C4-2B (cell line): ENCODE results near the gene CCDC91.

Experiments used
- ZFX ChIP-seq: fragments of 450-650 bp; IDR thresholded peaks from 2 replicates; pipeline ENCODE4 v1.6.1; 2017
- TF ChIP-seq, protein P1 (sequence below): fragments of 450-650 bp; conservative IDR thresholded peaks from 2 replicates; pipeline ENCODE4 v1.5.1; 2017; ENCODE audit warnings: mild to moderate bottlenecking

DNA sequence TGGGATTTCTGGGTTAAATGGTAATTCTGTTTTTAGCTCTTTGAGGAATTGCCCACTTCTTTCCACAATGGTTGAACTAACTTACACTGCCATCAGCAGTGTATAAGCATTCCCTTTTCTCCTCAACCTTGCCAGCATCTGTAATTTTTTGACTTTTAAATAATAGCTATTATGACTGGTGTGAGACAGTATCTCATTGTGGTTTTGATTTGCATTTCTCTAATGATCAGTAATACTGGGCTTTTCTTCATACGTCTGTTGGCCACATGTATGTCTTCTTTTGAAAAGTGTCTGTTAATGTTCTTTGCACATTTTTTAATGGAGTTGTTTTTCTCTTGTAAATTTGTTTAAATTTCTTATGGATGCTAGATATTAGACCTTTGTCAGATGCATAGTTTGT lies 323.7 kb downstream of the CCDC91 start:
- TF ChIP-seq, protein P1, sequence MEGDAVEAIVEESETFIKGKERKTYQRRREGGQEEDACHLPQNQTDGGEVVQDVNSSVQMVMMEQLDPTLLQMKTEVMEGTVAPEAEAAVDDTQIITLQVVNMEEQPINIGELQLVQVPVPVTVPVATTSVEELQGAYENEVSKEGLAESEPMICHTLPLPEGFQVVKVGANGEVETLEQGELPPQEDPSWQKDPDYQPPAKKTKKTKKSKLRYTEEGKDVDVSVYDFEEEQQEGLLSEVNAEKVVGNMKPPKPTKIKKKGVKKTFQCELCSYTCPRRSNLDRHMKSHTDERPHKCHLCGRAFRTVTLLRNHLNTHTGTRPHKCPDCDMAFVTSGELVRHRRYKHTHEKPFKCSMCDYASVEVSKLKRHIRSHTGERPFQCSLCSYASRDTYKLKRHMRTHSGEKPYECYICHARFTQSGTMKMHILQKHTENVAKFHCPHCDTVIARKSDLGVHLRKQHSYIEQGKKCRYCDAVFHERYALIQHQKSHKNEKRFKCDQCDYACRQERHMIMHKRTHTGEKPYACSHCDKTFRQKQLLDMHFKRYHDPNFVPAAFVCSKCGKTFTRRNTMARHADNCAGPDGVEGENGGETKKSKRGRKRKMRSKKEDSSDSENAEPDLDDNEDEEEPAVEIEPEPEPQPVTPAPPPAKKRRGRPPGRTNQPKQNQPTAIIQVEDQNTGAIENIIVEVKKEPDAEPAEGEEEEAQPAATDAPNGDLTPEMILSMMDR, result no peak
- no peak for TF ChIP-seq ZFX
